GM10266 (cell line): Measurements from ENCODE around the gene SPG7.

ENCODE experiments used
- DNase-seq: peaks from one replicate; pipeline ENCODE4 v3.0.0; 2012; ENCODE audit errors: extremely low spot score
- TF ChIP-seq, protein P1 (sequence below): IDR thresholded peaks from 2 replicates; pipeline ENCODE4 v1.5.1; 2012; ENCODE audit warnings: mild to moderate bottlenecking, low read depth; ENCODE audit not compliant: control insufficient read depth, insufficient read depth; ENCODE audit errors: missing control alignments

SPG7 gene

DNA sequence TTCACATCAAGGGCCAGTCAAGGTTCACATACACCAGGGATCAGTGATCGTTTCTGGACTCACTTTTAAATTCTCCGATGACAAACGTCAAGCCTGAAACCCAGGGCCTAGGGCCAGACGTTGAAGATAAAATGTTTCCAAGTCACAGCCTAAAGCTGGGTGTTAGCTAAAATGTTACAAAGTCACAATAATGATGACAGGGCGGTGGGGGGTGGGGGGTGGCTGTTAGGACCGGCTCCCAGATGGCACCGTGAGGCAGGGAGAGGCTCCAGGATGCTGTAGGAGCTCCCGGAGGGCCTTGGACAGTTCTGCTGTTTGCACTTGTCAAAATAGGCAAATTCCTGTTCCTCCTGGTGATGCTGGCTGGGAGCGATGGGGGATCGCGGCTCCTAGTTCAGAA, 35.9 kb downstream of the SPG7 start:
- TF ChIP-seq, protein P1, sequence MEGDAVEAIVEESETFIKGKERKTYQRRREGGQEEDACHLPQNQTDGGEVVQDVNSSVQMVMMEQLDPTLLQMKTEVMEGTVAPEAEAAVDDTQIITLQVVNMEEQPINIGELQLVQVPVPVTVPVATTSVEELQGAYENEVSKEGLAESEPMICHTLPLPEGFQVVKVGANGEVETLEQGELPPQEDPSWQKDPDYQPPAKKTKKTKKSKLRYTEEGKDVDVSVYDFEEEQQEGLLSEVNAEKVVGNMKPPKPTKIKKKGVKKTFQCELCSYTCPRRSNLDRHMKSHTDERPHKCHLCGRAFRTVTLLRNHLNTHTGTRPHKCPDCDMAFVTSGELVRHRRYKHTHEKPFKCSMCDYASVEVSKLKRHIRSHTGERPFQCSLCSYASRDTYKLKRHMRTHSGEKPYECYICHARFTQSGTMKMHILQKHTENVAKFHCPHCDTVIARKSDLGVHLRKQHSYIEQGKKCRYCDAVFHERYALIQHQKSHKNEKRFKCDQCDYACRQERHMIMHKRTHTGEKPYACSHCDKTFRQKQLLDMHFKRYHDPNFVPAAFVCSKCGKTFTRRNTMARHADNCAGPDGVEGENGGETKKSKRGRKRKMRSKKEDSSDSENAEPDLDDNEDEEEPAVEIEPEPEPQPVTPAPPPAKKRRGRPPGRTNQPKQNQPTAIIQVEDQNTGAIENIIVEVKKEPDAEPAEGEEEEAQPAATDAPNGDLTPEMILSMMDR = no peak
- no peak for DNase-seq

GRCh38 chr16:89544713-89545043, 36.5 kb downstream of the SPG7 start:
- no peak for DNase-seq
- TF ChIP-seq, protein P1 = no peak

- no peak for DNase-seq
- TF ChIP-seq, protein P1 = no peak
Observed at GRCh38 chr16:89545044-89545830, 37.0 kb downstream of the SPG7 start.

GRCh38 chr16:89545831-89546574, 37.8 kb downstream of the SPG7 start:
- TF ChIP-seq, protein P1 = no peak
- no peak for DNase-seq

GRCh38 chr16:89546781-89547180, 38.6 kb downstream of the SPG7 start:
- DNase-seq = no peak
- TF ChIP-seq, protein P1 = no peak

GRCh38 chr16:89547291-89547690, 39.1 kb downstream of the SPG7 start:
- no peak for DNase-seq
- TF ChIP-seq, protein P1 = no peak

- TF ChIP-seq, protein P1 = no peak
- DNase-seq = no peak
Observed at GRCh38 chr16:89547860-89548259, 39.7 kb downstream of the SPG7 start.
